Neural cell (in vitro differentiated cells): ENCODE data around the gene TLX2. TPM values are rescaled to one million over a fixed set of nuclear protein-coding genes. Genes with fewer than 3 reads are reported as not detected.

ENCODE experiments used
- H2AFZ ChIP-seq: fragments of 200-600, 300-800 bp; sonication (generic), shearing (Covaris generic); 2 replicates; pipeline ENCODE4 v1.6.0; 2014; ENCODE audit warnings: low read depth, mild to moderate bottlenecking, antibody characterized with exemption, low read length, moderate library complexity
- H3F3A ChIP-seq: fragments of 200-600 bp; shearing (Covaris generic); 2 replicates; pipeline ENCODE4 v1.6.1; 2016; ENCODE audit warnings: mild to moderate bottlenecking, moderate library complexity, mixed read lengths, antibody characterized with exemption, low read length; ENCODE audit not compliant: insufficient read depth, poor library complexity, severe bottlenecking
- H3K27ac ChIP-seq: fragments of 200-600, 300-800 bp; sonication (generic), shearing (Covaris generic); 2 replicates; pipeline ENCODE4 v1.5.1; 2014; ENCODE audit warnings: mild to moderate bottlenecking, low read length, moderate library complexity
- H3K27me3 ChIP-seq: fragments of 300-800, 200-600 bp; sonication (generic), shearing (Covaris generic); 2 replicates; pipeline ENCODE4 v1.6.0; 2014; ENCODE audit warnings: mild to moderate bottlenecking, low read depth, low read length, moderate library complexity; ENCODE audit not compliant: insufficient read depth
- H3K36me3 ChIP-seq: fragments of 300-800, 200-600 bp; sonication (generic), shearing (Covaris generic); 2 replicates; pipeline ENCODE4 v1.5.1; 2014; ENCODE audit warnings: mild to moderate bottlenecking, antibody characterized with exemption, low read length, moderate library complexity; ENCODE audit not compliant: insufficient read depth
- H3K4me2 ChIP-seq: fragments of 300-800, 200-600 bp; sonication (generic), shearing (Covaris generic); 2 replicates; pipeline ENCODE4 v1.6.0; 2014; ENCODE audit warnings: mild to moderate bottlenecking, low read length
- H3K4me3 ChIP-seq: fragments of 300-800, 200-600 bp; sonication (generic), shearing (Covaris generic); 2 replicates; pipeline ENCODE4 v1.5.1; 2014; ENCODE audit warnings: mild to moderate bottlenecking, low read length, moderate library complexity
- H3K79me2 ChIP-seq: fragments of 200-600 bp; shearing (Covaris generic); replicated peaks from 2 replicates; pipeline ENCODE4 v1.6.0; 2014; ENCODE audit warnings: mild to moderate bottlenecking, low read length, moderate library complexity; ENCODE audit not compliant: insufficient read depth
- H3K9ac ChIP-seq: fragments of 300-800, 200-600 bp; sonication (generic), shearing (Covaris generic); 2 replicates; pipeline ENCODE4 v1.6.1; 2016; ENCODE audit warnings: mild to moderate bottlenecking, low read length, mixed read lengths
- H3K9me2 ChIP-seq: fragments of 200-600 bp; shearing (Covaris generic); 2 replicates; pipeline ENCODE4 v1.6.1; 2016; ENCODE audit warnings: mild to moderate bottlenecking, low read length, mixed read lengths; ENCODE audit not compliant: insufficient read depth
- H3K9me3 ChIP-seq: fragments of 200-600, 300-800 bp; sonication (generic), shearing (Covaris generic); 2 replicates; pipeline ENCODE4 v1.6.1; 2016; ENCODE audit warnings: mild to moderate bottlenecking, mixed run types, low read length, moderate library complexity, mixed read lengths
- H4K20me1 ChIP-seq: fragments of 200-600 bp; shearing (Covaris generic); 2 replicates; pipeline ENCODE4 v1.6.1; 2016; ENCODE audit warnings: mild to moderate bottlenecking, mixed run types; ENCODE audit not compliant: insufficient read depth
- EP300 ChIP-seq: fragments of 450-650 bp; conservative IDR thresholded peaks from 2 replicates; pipeline ENCODE4 v1.6.1; 2014; ENCODE audit warnings: antibody characterized with exemption, mild to moderate bottlenecking, moderate library complexity; ENCODE audit not compliant: poor library complexity, severe bottlenecking
- EZH2 ChIP-seq: fragments of 200-600, 300-800 bp; shearing (Covaris generic), sonication (generic); IDR thresholded peaks from 2 replicates; pipeline ENCODE4 v1.6.1; 2014; ENCODE audit warnings: antibody characterized with exemption, low read length, borderline replicate concordance, mild to moderate bottlenecking; ENCODE audit not compliant: insufficient read depth, poor library complexity, severe bottlenecking
- MXI1 ChIP-seq: fragments of 450-650 bp; conservative IDR thresholded peaks from 2 replicates; pipeline ENCODE4 v1.6.1; 2014; ENCODE audit warnings: antibody characterized with exemption, mild to moderate bottlenecking; ENCODE audit not compliant: poor library complexity, severe bottlenecking
- POLR2AphosphoS5 ChIP-seq: IDR thresholded peaks from 2 replicates; pipeline ENCODE4 v1.6.1; 2012
- RAD21 ChIP-seq: fragments of 450-650 bp; conservative IDR thresholded peaks from 2 replicates; pipeline ENCODE4 v1.6.1; 2014; ENCODE audit warnings: antibody characterized with exemption, mild to moderate bottlenecking, moderate library complexity
- SMC3 ChIP-seq: fragments of 450-650 bp; conservative IDR thresholded peaks from 2 replicates; pipeline ENCODE4 v1.6.1; 2014; ENCODE audit warnings: antibody characterized with exemption, mild to moderate bottlenecking, moderate library complexity; ENCODE audit not compliant: poor library complexity
- TAF1 ChIP-seq: IDR thresholded peaks from 2 replicates; pipeline ENCODE4 v1.6.1; 2012; ENCODE audit warnings: low read depth
- polyA plus RNA-seq: library from polyadenylated mRNA; depleted of rRNA; stranded (reverse); fragments of >200 nt; gene quantifications from 2 replicates; pipeline ENCODE4 v1.2.3, GENCODE V29; 2014
- TF ChIP-seq, protein P1 (sequence below): fragments of 450-650 bp; IDR thresholded peaks from 2 replicates; pipeline ENCODE4 v1.5.1; 2014; ENCODE audit warnings: antibody characterized with exemption, mild to moderate bottlenecking, moderate library complexity; ENCODE audit not compliant: poor library complexity, severe bottlenecking
- TF ChIP-seq, protein P2 (sequence below): IDR thresholded peaks from 2 replicates; pipeline ENCODE4 v1.6.1; 2012; ENCODE audit warnings: borderline replicate concordance

The TLX2 gene
- polyA plus RNA-seq, 1 donor from 2014 or later: not detected

DNA sequence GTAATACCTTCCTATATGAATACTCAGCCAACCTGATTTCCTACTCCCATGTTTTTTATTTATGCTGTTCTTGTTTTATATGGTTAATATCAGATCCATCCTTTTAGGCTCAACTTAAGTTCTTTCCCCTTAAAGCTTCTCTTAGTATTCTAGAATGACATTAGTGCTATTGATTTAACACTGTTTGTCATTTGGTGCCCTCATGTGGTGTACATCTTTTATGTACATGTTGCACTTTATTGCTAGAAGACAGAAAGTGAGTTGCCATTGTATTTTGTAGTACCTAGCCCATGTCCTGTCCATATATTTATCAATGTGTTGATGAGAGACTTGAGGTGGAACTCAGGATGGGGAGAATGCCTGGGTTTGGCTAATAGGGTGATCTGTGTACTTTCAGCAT is 18.0 kb downstream of the TLX2 start:
- Histone ChIP-seq H3K9me3 (no peaks in the 10 kb centered on the region), H3K27ac (no peak overlapping the region), H3K4me3 (peak overlapping the region; percentile 73), H3K36me3 (no peaks in the 10 kb centered on the region), H3K27me3 (no peaks in the 10 kb centered on the region), H3K4me2 (no peak overlapping the region), H3K9ac (no peak overlapping the region), H4K20me1 (no peaks in the 10 kb centered on the region), H2AFZ (no peak overlapping the region), H3K79me2 (peaks cover 14% of the 10 kb centered on the region), H3F3A (no peaks in the 10 kb centered on the region), H3K9me2 (no peaks in the 10 kb centered on the region)
- TF ChIP-seq EZH2 (no peak), RAD21 (peak; percentile 69), MXI1 (no peak), SMC3 (peak; percentile 63), TAF1 (no peak), POLR2AphosphoS5 (no peak), EP300 (no peak)
- TF ChIP-seq, protein P1, sequence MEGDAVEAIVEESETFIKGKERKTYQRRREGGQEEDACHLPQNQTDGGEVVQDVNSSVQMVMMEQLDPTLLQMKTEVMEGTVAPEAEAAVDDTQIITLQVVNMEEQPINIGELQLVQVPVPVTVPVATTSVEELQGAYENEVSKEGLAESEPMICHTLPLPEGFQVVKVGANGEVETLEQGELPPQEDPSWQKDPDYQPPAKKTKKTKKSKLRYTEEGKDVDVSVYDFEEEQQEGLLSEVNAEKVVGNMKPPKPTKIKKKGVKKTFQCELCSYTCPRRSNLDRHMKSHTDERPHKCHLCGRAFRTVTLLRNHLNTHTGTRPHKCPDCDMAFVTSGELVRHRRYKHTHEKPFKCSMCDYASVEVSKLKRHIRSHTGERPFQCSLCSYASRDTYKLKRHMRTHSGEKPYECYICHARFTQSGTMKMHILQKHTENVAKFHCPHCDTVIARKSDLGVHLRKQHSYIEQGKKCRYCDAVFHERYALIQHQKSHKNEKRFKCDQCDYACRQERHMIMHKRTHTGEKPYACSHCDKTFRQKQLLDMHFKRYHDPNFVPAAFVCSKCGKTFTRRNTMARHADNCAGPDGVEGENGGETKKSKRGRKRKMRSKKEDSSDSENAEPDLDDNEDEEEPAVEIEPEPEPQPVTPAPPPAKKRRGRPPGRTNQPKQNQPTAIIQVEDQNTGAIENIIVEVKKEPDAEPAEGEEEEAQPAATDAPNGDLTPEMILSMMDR: peak; percentile 66
- TF ChIP-seq, protein P2, sequence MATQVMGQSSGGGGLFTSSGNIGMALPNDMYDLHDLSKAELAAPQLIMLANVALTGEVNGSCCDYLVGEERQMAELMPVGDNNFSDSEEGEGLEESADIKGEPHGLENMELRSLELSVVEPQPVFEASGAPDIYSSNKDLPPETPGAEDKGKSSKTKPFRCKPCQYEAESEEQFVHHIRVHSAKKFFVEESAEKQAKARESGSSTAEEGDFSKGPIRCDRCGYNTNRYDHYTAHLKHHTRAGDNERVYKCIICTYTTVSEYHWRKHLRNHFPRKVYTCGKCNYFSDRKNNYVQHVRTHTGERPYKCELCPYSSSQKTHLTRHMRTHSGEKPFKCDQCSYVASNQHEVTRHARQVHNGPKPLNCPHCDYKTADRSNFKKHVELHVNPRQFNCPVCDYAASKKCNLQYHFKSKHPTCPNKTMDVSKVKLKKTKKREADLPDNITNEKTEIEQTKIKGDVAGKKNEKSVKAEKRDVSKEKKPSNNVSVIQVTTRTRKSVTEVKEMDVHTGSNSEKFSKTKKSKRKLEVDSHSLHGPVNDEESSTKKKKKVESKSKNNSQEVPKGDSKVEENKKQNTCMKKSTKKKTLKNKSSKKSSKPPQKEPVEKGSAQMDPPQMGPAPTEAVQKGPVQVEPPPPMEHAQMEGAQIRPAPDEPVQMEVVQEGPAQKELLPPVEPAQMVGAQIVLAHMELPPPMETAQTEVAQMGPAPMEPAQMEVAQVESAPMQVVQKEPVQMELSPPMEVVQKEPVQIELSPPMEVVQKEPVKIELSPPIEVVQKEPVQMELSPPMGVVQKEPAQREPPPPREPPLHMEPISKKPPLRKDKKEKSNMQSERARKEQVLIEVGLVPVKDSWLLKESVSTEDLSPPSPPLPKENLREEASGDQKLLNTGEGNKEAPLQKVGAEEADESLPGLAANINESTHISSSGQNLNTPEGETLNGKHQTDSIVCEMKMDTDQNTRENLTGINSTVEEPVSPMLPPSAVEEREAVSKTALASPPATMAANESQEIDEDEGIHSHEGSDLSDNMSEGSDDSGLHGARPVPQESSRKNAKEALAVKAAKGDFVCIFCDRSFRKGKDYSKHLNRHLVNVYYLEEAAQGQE: no peak

DNA sequence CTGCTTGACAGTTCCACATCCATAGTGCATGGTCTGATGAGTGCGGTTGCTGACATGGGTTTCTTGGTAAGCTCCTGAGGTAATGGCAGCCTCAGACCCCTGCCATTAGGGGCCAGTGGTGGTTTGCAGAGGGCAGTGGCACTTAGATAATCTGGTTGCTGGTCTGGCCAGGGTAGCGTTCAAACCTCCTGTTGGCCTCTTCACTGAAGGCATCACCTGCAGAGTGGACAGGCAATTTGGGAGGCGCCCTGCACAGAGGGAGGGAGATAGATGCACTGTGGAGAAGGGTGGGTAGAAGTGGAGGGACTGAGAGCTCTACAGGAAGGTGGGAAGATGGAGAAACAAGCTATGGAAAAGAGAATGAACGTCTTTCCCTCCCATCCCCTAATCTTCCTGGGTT is 19.2 kb downstream of the TLX2 start:
- no peak overlapping the region for H2AFZ ChIP-seq
- no peak overlapping the region for H3K4me3 ChIP-seq
- H3K79me2 ChIP-seq: peaks cover 10% of the 10 kb centered on the region
- H4K20me1 ChIP-seq: no peaks in the 10 kb centered on the region
- no peaks in the 10 kb centered on the region for H3K36me3 ChIP-seq
- TF ChIP-seq SMC3 (no peak), MXI1 (no peak), EP300 (no peak), EZH2 (no peak), RAD21 (no peak), TAF1 (no peak), POLR2AphosphoS5 (no peak)
- TF ChIP-seq, protein P2: no peak
- TF ChIP-seq, protein P1: no peak
- no peaks in the 10 kb centered on the region for H3K27me3 ChIP-seq
- H3K4me2 ChIP-seq: no peak overlapping the region
- no peaks in the 10 kb centered on the region for H3F3A ChIP-seq
- no peak overlapping the region for H3K27ac ChIP-seq
- no peaks in the 10 kb centered on the region for H3K9me3 ChIP-seq
- H3K9me2 ChIP-seq: no peaks in the 10 kb centered on the region
- H3K9ac ChIP-seq: no peak overlapping the region
